Left lung (tissue), 14 donors: Measurements from ENCODE around the gene S100A2. TPM values are rescaled to one million over a fixed set of nuclear protein-coding genes. Genes with fewer than 3 reads are reported as not detected.

Experiments
- ATAC-seq: fragments of 200-7000 bp; cut with Tn5 transposase; one replicate; pipeline ENCODE4 v1.9.1; 2020; ENCODE audit warnings: moderate library complexity
- DNase-seq, 4 donors: peaks; one replicate each; pipeline ENCODE4 v3.0.0-alpha.2; 2013 to 2020
- H3K27ac ChIP-seq, 2 donors: fragments of 200-600 bp; sonication (generic) in 1 of 2; one replicate each; pipeline versions ENCODE4 v1.5.0 to v1.8.0; 2020 to 2021
- H3K27me3 ChIP-seq, 2 donors: fragments of 200-600 bp; sonication (generic) in 1 of 2; one replicate each; pipeline versions ENCODE4 v1.5.0 to v1.8.0; 2020 to 2021
- H3K36me3 ChIP-seq, 2 donors: fragments of 200-600 bp; sonication (generic) in 1 of 2; one replicate each; pipeline versions ENCODE4 v1.5.0 to v1.8.0; 2020 to 2021
- H3K4me1 ChIP-seq, 2 donors: fragments of 200-600 bp; one replicate each; pipeline ENCODE4 v1.8.0; 2021
- H3K4me3 ChIP-seq, 2 donors: fragments of 200-600 bp; sonication (generic) in 1 of 2; one replicate each; pipeline versions ENCODE4 v1.5.0 to v1.8.0; 2020 to 2021; ENCODE audit warnings: mild to moderate bottlenecking in 1 of 2
- H3K9me3 ChIP-seq, 2 donors: fragments of 200-600 bp; sonication (generic) in 1 of 2; one replicate each; pipeline versions ENCODE4 v1.5.0 to v1.8.0; 2020 to 2021
- CTCF ChIP-seq, 2 donors: fragments of 200-600 bp; sonication (generic) in 1 of 2; IDR thresholded peaks; one replicate each; pipeline versions ENCODE4 v1.5.0 to v1.8.0; 2021; ENCODE audit warnings: antibody characterized with exemption in 2 of 2
- intact Hi-C, 2 donors: fragments of 100-400 bp; cut with DNase I; formaldehyde crosslinking; loops; one replicate each; pipeline versions ENCODE4 v1.11.2 to v1.14.2; 2022
- long read RNA-seq, 12 donors: library from polyadenylated mRNA in 2 of 12; unstranded in 2 of 12; transcript quantifications; one replicate each; pipeline ENCODE4 v2.0.0 and lab custom pipeline, GENCODE V29; 2019 to 2026
- polyA plus RNA-seq, 6 donors: library from polyadenylated mRNA; unstranded; fragments of 120-200 nt; gene quantifications; one replicate each; pipeline ENCODE4 v1.2.1, GENCODE V29; 2013; ENCODE audit not compliant: insufficient read length in 6 of 6
- total RNA-seq, 2 donors: library from RNA; stranded (reverse); fragmentation: NEBNext Ultra II Directional; extraction: Animal tissue kit (Norgen Biotek cat#: 25700); gene quantifications; one replicate each; pipeline ENCODE4 v1.2.1, GENCODE V29; 2021
- donor health status: DM: no; HTN: yes; CAD: no.
- donor health status: DM: no; HTN: no; CAD: no.

S100A2 gene
- total RNA-seq (10 to 100 TPM in 1 of 2 donors, 1 to 10 TPM in 1; 7.1 to 25.9 TPM), polyA plus RNA-seq (1 to 10 TPM in 4 of 6 donors, under 1 TPM in 2; 0.51 to 1.3 (median 1.0) TPM)
- long read RNA-seq, donor 1, partial matches to known transcripts, result 0 of 2 reads
- long read RNA-seq, donor 1, other reads (novel, unspliced or antisense), result 0 of 2 reads
- long read RNA-seq, donor 2, result 0 reads
- long read RNA-seq, donor 3, result 0 reads
- long read RNA-seq, donor 4, transcript S100A2-202 (3 exons, 998 nt), result major isoform, 5 of 6 reads
- long read RNA-seq, donor 4, partial matches to known transcripts, result 0 of 6 reads
- long read RNA-seq, donor 4, other reads (novel, unspliced or antisense), result 0 of 6 reads
- long read RNA-seq, donor 5, partial matches to known transcripts, result 0 of 2 reads
- long read RNA-seq, donor 5, other reads (novel, unspliced or antisense), result 0 of 2 reads
- long read RNA-seq, donor 6, partial matches to known transcripts, result 0 of 1 reads
- long read RNA-seq, donor 6, other reads (novel, unspliced or antisense), result 0 of 1 reads
- long read RNA-seq, donor 7, partial matches to known transcripts, result 0 of 1 reads
- long read RNA-seq, donor 7, other reads (novel, unspliced or antisense), result 0 of 1 reads
- long read RNA-seq, donor 8, partial matches to known transcripts, result 0 of 1 reads
- long read RNA-seq, donor 8, other reads (novel, unspliced or antisense), result 0 of 1 reads
- long read RNA-seq, donor 9, result 0 reads
- long read RNA-seq, donor 10, transcript S100A2-202 (3 exons, 998 nt), result major isoform, 18 of 24 reads
- long read RNA-seq, donor 10, partial matches to known transcripts, result 0 of 24 reads
- long read RNA-seq, donor 10, other reads (novel, unspliced or antisense), result 1 of 24 reads
- long read RNA-seq, donor 11, result 0 reads
- long read RNA-seq, donor 12, partial matches to known transcripts, result 0 of 1 reads
- long read RNA-seq, donor 12, other reads (novel, unspliced or antisense), result 0 of 1 reads

- Histone ChIP-seq H3K4me3 (peak within 1 kb of the TSS in 1 of 2 donors; percentile 18), H3K27ac (peak within 1 kb of the TSS; percentile 95 to 98), H3K9me3 (no peaks in the 10 kb centered on the region), H3K36me3 (no peaks in the 10 kb centered on the region), H3K4me1 (peaks cover 33 to 58% of the 10 kb centered on the region in 2 donors), H3K27me3 (no peaks in the 10 kb centered on the region)
- no peak for TF ChIP-seq CTCF (IDR thresholded peaks at IDR 0.05)
- intact Hi-C loops, result loop anchor here (5.0 to 10.0 kb wide), 3 partner anchors 33 to 53 kb away; no protein-coding TSS in a partner anchor
- DNase-seq, result peak in 3 of 4 donors; percentile 29 to 89 (median 81)
- ATAC-seq, result peak; percentile 70
Observed at GRCh38 chr1:153565529-153566374, at the start of gene S100A2. Gene S100A2, minus strand, starts transcription at chr1:153565844. Its CDS starts 1,967 bp downstream, at chr1:153563877.

GRCh38 chr1:153615406-153615805 lies 49.8 kb upstream of the S100A2 start:
- no peak for TF ChIP-seq CTCF (IDR thresholded peaks at IDR 0.05)
- H3K27me3 ChIP-seq, result no peaks in the 10 kb centered on the region
- intact Hi-C loops, result no loop called here
- DNase-seq (no peak), ATAC-seq (no peak)
- H3K36me3 ChIP-seq, result peaks cover 0 to 12% of the 10 kb centered on the region in 2 donors
- H3K4me1 ChIP-seq, result peaks cover 18 to 35% of the 10 kb centered on the region in 2 donors
- H3K4me3 ChIP-seq, result peak overlapping the region; percentile 12 to 38
- H3K9me3 ChIP-seq, result no peaks in the 10 kb centered on the region
- peak overlapping the region in 1 of 2 donors; percentile 63 for H3K27ac ChIP-seq

GRCh38 chr1:153614906-153615305 lies 49.3 kb upstream of the S100A2 start:
- Histone ChIP-seq H3K4me3 (peak overlapping the region in 1 of 2 donors; percentile 38), H3K9me3 (no peaks in the 10 kb centered on the region), H3K4me1 (peaks cover 23 to 40% of the 10 kb centered on the region in 2 donors), H3K27ac (no peak overlapping the region), H3K27me3 (no peaks in the 10 kb centered on the region), H3K36me3 (peaks cover 0 to 12% of the 10 kb centered on the region in 2 donors)
- ATAC-seq (no peak), DNase-seq (no peak)
- TF ChIP-seq CTCF (IDR thresholded peaks at IDR 0.05), result no peak
- intact Hi-C loops, result no loop called here

- intact Hi-C loops, result no loop called here
- Histone ChIP-seq H3K4me3 (peak overlapping the region in 1 of 2 donors; percentile 38), H3K9me3 (no peaks in the 10 kb centered on the region), H3K36me3 (peaks cover 0 to 10% of the 10 kb centered on the region in 2 donors), H3K27me3 (no peaks in the 10 kb centered on the region), H3K27ac (peak overlapping the region in 1 of 2 donors; percentile 8), H3K4me1 (peaks cover 28 to 46% of the 10 kb centered on the region in 2 donors)
- ATAC-seq (no peak), DNase-seq (no peak)
- TF ChIP-seq CTCF (IDR thresholded peaks at IDR 0.05), result no peak
Observed at GRCh38 chr1:153614189-153614900, 48.7 kb upstream of the S100A2 start.
